Adrenal gland (tissue), 12 donors: ENCODE measurements around the gene CEBPB. TPM values are rescaled to one million over a fixed set of nuclear protein-coding genes. Genes with fewer than 3 reads are reported as not detected.
"Not testable (repeated sequence)": the region's sequence is repeated elsewhere in the genome, so short reads cannot be mapped to it uniquely, and the experiment has no call there.

Experiments
- DNase-seq, 7 donors: peaks; one replicate each; pipeline ENCODE4 v3.0.0-alpha.2; 2019 to 2020
- H3K27ac ChIP-seq, 5 donors: fragments of 200-600 bp; sonication (generic) in 4 of 5; 1 replicate in 3 of 5; 2 replicates in 2 of 5; pipeline versions ENCODE4 v1.5.1 to v1.8.0; 2016 to 2020; ENCODE audit warnings: mild to moderate bottlenecking in 1 of 5
- H3K27me3 ChIP-seq: fragments of 200-600 bp; 2 replicates; pipeline ENCODE4 v1.8.0; 2021
- H3K36me3 ChIP-seq, 2 donors: fragments of 200-600 bp; replicated peaks in 1 of 2; 1 replicate in 1 of 2; 2 replicates in 1 of 2; pipeline versions ENCODE4 v1.5.1 to v1.8.0; 2018 to 2022
- H3K4me1 ChIP-seq, 2 donors: fragments of 200-600 bp; replicated peaks in 1 of 2; 1 replicate in 1 of 2; 2 replicates in 1 of 2; pipeline versions ENCODE4 v1.5.1 to v1.8.0; 2018 to 2021
- H3K4me3 ChIP-seq, 4 donors: fragments of 200-600 bp; sonication (generic) in 3 of 4; one replicate each; pipeline ENCODE4 v1.5.1; 2016 to 2018
- H3K9me3 ChIP-seq, 3 donors: fragments of 200-600 bp; sonication (generic) in 1 of 3; replicated peaks in 1 of 3; 1 replicate in 2 of 3; 2 replicates in 1 of 3; pipeline versions ENCODE4 v1.5.1 to v1.8.0; 2016 to 2021
- POLR2A ChIP-seq, 2 donors: fragments of 450-650 bp; IDR thresholded peaks; one replicate each; pipeline ENCODE4 v1.6.1; 2017; ENCODE audit warnings: antibody characterized with exemption in 2 of 2, mild to moderate bottlenecking in 2 of 2, moderate library complexity in 1 of 2
- WGBS, 4 donors: extraction: QIAGEN DNeasy Blood & Tissue Kit in 2 of 4; methylation state at CpG; one replicate each; pipeline versions ENCODE4 v1.1.5 to v1.1.7; 2013 to 2017; 5-methylcytosine and 5-hydroxymethylcytosine counted together
- intact Hi-C, 2 donors: fragments of 100-400 bp; cut with DNase I; formaldehyde crosslinking; loops; one replicate each; pipeline versions ENCODE4 v1.14.1 to v1.15.0; 2022 to 2023
- polyA plus RNA-seq, 3 donors: library from polyadenylated mRNA; stranded (reverse); fragments of 200-250 nt in 2 of 3; fragments of 350-450 nt in 1 of 3; fragmentation: Illumina TruSeq in 1 of 3; extraction: RNeasy Lipid Tissue Mini Kit (QIAGEN cat#74804) in 1 of 3; gene quantifications; one replicate each; pipeline ENCODE4 v1.2.3, GENCODE V29; 2013 to 2014
- total RNA-seq, 9 donors: library from RNA; depleted of rRNA in 4 of 9; stranded (reverse); fragments of >200 nt in 4 of 9; fragments of 120-200 nt in 1 of 9; fragmentation: NEBNext Ultra II Directional in 1 of 9; extraction: Animal tissue kit (Norgen Biotek cat#: 25700) in 1 of 9; gene quantifications; one replicate each; pipeline versions ENCODE4 v1.1.0 to v1.2.4, GENCODE V29; 2013 to 2023
- TF ChIP-seq, protein P1 (sequence below), 6 experiments: fragments of 450-650 bp in 4 of 6; fragments of 200-600 bp in 2 of 6; sonication (generic) in 1 of 6; IDR thresholded peaks; 1 replicate in 5 of 6; 2 replicates in 1 of 6; pipeline versions ENCODE4 v1.5.1 to v1.8.0; 2016 to 2021; ENCODE audit warnings: antibody characterized with exemption in 6 of 6, mild to moderate bottlenecking in 2 of 6, moderate library complexity in 1 of 6
- donor health status: healthy with polysubstance abuse.
- donor health status: Bipolar disorder and iron deficiency.
- donor health status: DM: yes; HTN: yes; CAD: no.
- donor health status: DM: no; HTN: no; CAD: no.
- donor health status: DM: no; HTN: no; CAD: no.
- donor health status: DM: yes; HTN: yes; CAD: no.

CEBPB gene
- total and polyA plus RNA-seq, 12 donors: 14.9 to 272 (median 207) TPM

GRCh38 chr20:50203951-50204937 lies 13.6 kb downstream of the CEBPB start:
- intact Hi-C loops: loop anchor here in 1 of 2 donors (10.0 kb wide), 1 partner anchor 151 kb away; no protein-coding TSS in a partner anchor

GRCh38 chr20:50207026-50207425 lies 16.4 kb downstream of the CEBPB start:
- Histone ChIP-seq H3K4me3 (no peak overlapping the region), H3K9me3 (no peaks in the 10 kb centered on the region), H3K4me1 (no peaks in the 10 kb centered on the region), H3K36me3 (no peaks in the 10 kb centered on the region), H3K27me3 (no peaks in the 10 kb centered on the region), H3K27ac (no peak overlapping the region)
- no peak for TF ChIP-seq POLR2A (IDR thresholded peaks at IDR 0.05)
- intact Hi-C loops: loop anchor here in 1 of 2 donors (10.0 kb wide), 1 partner anchor 148 kb away; no protein-coding TSS in a partner anchor
- no peak for DNase-seq
- 57 to 85% (median 70%) methylated on average over 1 of the region's 1 CpG for WGBS, 4 donors

More at GRCh38 chr20:50203951-50204937, 13.6 kb downstream of the CEBPB start:
- no peak overlapping the region for H3K27ac ChIP-seq
- DNase-seq: no peak
- no peaks in the 10 kb centered on the region for H3K36me3 ChIP-seq
- H3K27me3 ChIP-seq: no peaks in the 10 kb centered on the region
- no peaks in the 10 kb centered on the region for H3K4me1 ChIP-seq
- TF ChIP-seq, protein P1, sequence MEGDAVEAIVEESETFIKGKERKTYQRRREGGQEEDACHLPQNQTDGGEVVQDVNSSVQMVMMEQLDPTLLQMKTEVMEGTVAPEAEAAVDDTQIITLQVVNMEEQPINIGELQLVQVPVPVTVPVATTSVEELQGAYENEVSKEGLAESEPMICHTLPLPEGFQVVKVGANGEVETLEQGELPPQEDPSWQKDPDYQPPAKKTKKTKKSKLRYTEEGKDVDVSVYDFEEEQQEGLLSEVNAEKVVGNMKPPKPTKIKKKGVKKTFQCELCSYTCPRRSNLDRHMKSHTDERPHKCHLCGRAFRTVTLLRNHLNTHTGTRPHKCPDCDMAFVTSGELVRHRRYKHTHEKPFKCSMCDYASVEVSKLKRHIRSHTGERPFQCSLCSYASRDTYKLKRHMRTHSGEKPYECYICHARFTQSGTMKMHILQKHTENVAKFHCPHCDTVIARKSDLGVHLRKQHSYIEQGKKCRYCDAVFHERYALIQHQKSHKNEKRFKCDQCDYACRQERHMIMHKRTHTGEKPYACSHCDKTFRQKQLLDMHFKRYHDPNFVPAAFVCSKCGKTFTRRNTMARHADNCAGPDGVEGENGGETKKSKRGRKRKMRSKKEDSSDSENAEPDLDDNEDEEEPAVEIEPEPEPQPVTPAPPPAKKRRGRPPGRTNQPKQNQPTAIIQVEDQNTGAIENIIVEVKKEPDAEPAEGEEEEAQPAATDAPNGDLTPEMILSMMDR (IDR thresholded peaks at IDR 0.05): no peak
- no peak for TF ChIP-seq POLR2A (IDR thresholded peaks at IDR 0.05)
- no peak overlapping the region for H3K4me3 ChIP-seq
- no peaks in the 10 kb centered on the region for H3K9me3 ChIP-seq
- WGBS, 4 donors: 91 to 94% (median 93%) methylated on average over 5 of the region's 5 CpGs

- Histone ChIP-seq H3K27ac (no peak overlapping the region), H3K4me3 (no peak overlapping the region), H3K9me3 (no peaks in the 10 kb centered on the region), H3K36me3 (no peaks in the 10 kb centered on the region), H3K4me1 (no peaks in the 10 kb centered on the region), H3K27me3 (no peaks in the 10 kb centered on the region)
- DNase-seq: no peak
- WGBS, 4 donors: 84 to 92% (median 87%) methylated on average over 4 to 7 of the region's 7 CpGs
- intact Hi-C loops: loop anchor here in 1 of 2 donors (10.0 kb wide), 1 partner anchor 147 kb away; no protein-coding TSS in a partner anchor
- TF ChIP-seq POLR2A (IDR thresholded peaks at IDR 0.05): no peak
- TF ChIP-seq, protein P1 (IDR thresholded peaks at IDR 0.05): no peak
These were observed 17.5 kb downstream of the CEBPB start for GRCh38 chr20:50208085-50208491.

GRCh38 chr20:50208815-50209214 lies 18.2 kb downstream of the CEBPB start:
- H3K9me3 ChIP-seq, H3K4me1 ChIP-seq, H3K4me3 ChIP-seq, DNase-seq, H3K27me3 ChIP-seq, H3K27ac ChIP-seq, H3K36me3 ChIP-seq: not testable (repeated sequence)
- WGBS, 4 donors: 77 to 92% (median 85%) methylated on average over 4 of the region's 4 CpGs
- intact Hi-C loops: loop anchor here in 1 of 2 donors (10.0 kb wide), 1 partner anchor 146 kb away; no protein-coding TSS in a partner anchor

GRCh38 chr20:50210066-50210619 lies 19.5 kb downstream of the CEBPB start:
- no peak for DNase-seq
- H3K9me3 ChIP-seq: no peaks in the 10 kb centered on the region
- TF ChIP-seq, protein P1 (IDR thresholded peaks at IDR 0.05): no peak
- no peak for TF ChIP-seq POLR2A (IDR thresholded peaks at IDR 0.05)
- no peaks in the 10 kb centered on the region for H3K4me1 ChIP-seq
- 69 to 78% (median 72%) methylated on average over 6 of the region's 6 CpGs for WGBS, 4 donors
- H3K27ac ChIP-seq: no peak overlapping the region
- intact Hi-C loops: no loop called here
- H3K27me3 ChIP-seq: no peaks in the 10 kb centered on the region
- no peak overlapping the region for H3K4me3 ChIP-seq
- no peaks in the 10 kb centered on the region for H3K36me3 ChIP-seq
